Vagina (tissue), 2 donors: ENCODE data around the gene STIMATE.

ENCODE experiments used
- CTCF ChIP-seq, 3 experiments: fragments of 450-650 bp in 2 of 3; fragments of 200-600 bp in 1 of 3; sonication (generic) in 1 of 3; IDR thresholded peaks; one replicate each; pipeline ENCODE4 v1.5.1; 2017 to 2019; ENCODE audit warnings: antibody characterized with exemption in 3 of 3, mild to moderate bottlenecking in 2 of 3, moderate library complexity in 2 of 3
- POLR2A ChIP-seq, 2 donors: fragments of 450-650 bp; IDR thresholded peaks; one replicate each; pipeline ENCODE4 v1.6.1; 2017; ENCODE audit warnings: antibody characterized with exemption in 2 of 2, mild to moderate bottlenecking in 2 of 2, moderate library complexity in 2 of 2

GRCh38 chr3:52931328-52931727, 34.0 kb upstream of the STIMATE start:
- TF ChIP-seq CTCF (IDR thresholded peaks at IDR 0.05), result no peak
- TF ChIP-seq POLR2A (IDR thresholded peaks at IDR 0.05), result no peak
